B cell (primary cell): Measurements from ENCODE around the gene FYCO1. TPM values are rescaled to one million over a fixed set of nuclear protein-coding genes. Genes with fewer than 3 reads are reported as not detected.

Experiments
- ATAC-seq: fragments of 200-7000 bp; cut with Tn5 transposase; one replicate; pipeline ENCODE4 v1.10.0; 2021; ENCODE audit warnings: low read depth, mild to moderate bottlenecking, moderate number of reproducible peaks, moderate library complexity
- CTCF ChIA-PET: fragments of 350-600 bp; sonication (Branson Sonifier 250); formaldehyde crosslinking; loops from one replicate; lab custom pipeline; 2021; ENCODE audit warnings: antibody characterized with exemption, inconsistent platforms; lab: Charles Lee
- POLR2A ChIA-PET: fragments of 350-600 bp; sonication (Branson Sonifier 250); formaldehyde crosslinking; loops from one replicate; lab custom pipeline; 2021; ENCODE audit warnings: antibody characterized with exemption; lab: Charles Lee
- DNase-seq: peaks from one replicate; pipeline ENCODE4 v3.0.0; 2013
- H2AFZ ChIP-seq: 2 replicates; pipeline ENCODE4 v1.6.1; 2012; ENCODE audit warnings: mild to moderate bottlenecking, low read depth, low read length; ENCODE audit not compliant: insufficient read depth, poor library complexity, severe bottlenecking
- H3K27ac ChIP-seq, 2 donors: 1 replicate in 1 of 2; 2 replicates in 1 of 2; pipeline ENCODE4 v1.5.1; 2012 to 2013; ENCODE audit warnings: low read length in 2 of 2, mild to moderate bottlenecking in 2 of 2, moderate library complexity in 1 of 2
- H3K27me3 ChIP-seq, 4 experiments: fragments of 200-600 bp in 1 of 4; sonication (generic) in 1 of 4; replicated peaks in 1 of 4; 1 replicate in 2 of 4; 2 replicates in 2 of 4; pipeline versions ENCODE4 v1.6.1 to v1.7.0; 2013 to 2016; ENCODE audit warnings: low read length in 3 of 4, mild to moderate bottlenecking in 2 of 4, mixed read lengths in 1 of 4, moderate library complexity in 1 of 4; ENCODE audit not compliant: insufficient read depth in 4 of 4, control insufficient read depth in 3 of 4; ENCODE audit errors: control extremely low read depth in 1 of 4
- H3K36me3 ChIP-seq, 2 experiments: replicated peaks in 1 of 2; 1 replicate in 1 of 2; 2 replicates in 1 of 2; pipeline versions ENCODE4 v1.6.1 to v1.7.1; 2013; ENCODE audit warnings: low read length in 1 of 2; ENCODE audit not compliant: insufficient read depth in 2 of 2, control insufficient read depth in 1 of 2; ENCODE audit errors: control extremely low read depth in 1 of 2, extremely low read depth in 1 of 2
- H3K4me1 ChIP-seq, 2 donors: fragments of 200-600 bp in 1 of 2; sonication (generic) in 1 of 2; 1 replicate in 1 of 2; 2 replicates in 1 of 2; pipeline versions ENCODE4 v1.5.1 to v1.6.1; 2013 to 2017; ENCODE audit warnings: low read length in 2 of 2; ENCODE audit not compliant: control insufficient read depth in 2 of 2, insufficient read depth in 2 of 2
- H3K4me2 ChIP-seq: replicated peaks from 2 replicates; pipeline ENCODE3; 2012; ENCODE audit warnings: mild to moderate bottlenecking, low read depth, low read length; ENCODE audit not compliant: poor library complexity, severe bottlenecking
- H3K4me3 ChIP-seq, 5 experiments: fragments of 200-600 bp in 1 of 5; sonication (generic) in 1 of 5; 1 replicate in 3 of 5; 2 replicates in 2 of 5; pipeline versions ENCODE4 v1.5.1 to v1.7.0; 2011 to 2016; ENCODE audit warnings: low read length in 4 of 5, mild to moderate bottlenecking in 4 of 5, low read depth in 2 of 5, control low read depth in 1 of 5, moderate library complexity in 1 of 5; ENCODE audit not compliant: insufficient read depth in 1 of 5; ENCODE audit errors: control extremely low read depth in 1 of 5, extremely low read depth in 1 of 5
- H3K79me2 ChIP-seq: fragments of 200-600 bp; sonication (generic); one replicate; pipeline ENCODE4 v1.6.0; 2016; ENCODE audit warnings: low read length; ENCODE audit not compliant: control insufficient read depth, insufficient read depth
- H3K9ac ChIP-seq: fragments of 200-600 bp; sonication (generic); 2 replicates; pipeline ENCODE4 v1.6.1; 2017; ENCODE audit warnings: mild to moderate bottlenecking, low read length, moderate library complexity
- H3K9me3 ChIP-seq, 3 donors: one replicate each; pipeline versions ENCODE4 v1.6.1 to v1.7.1; 2013; ENCODE audit warnings: low read length in 2 of 3; ENCODE audit not compliant: control insufficient read depth in 2 of 3, insufficient read depth in 1 of 3; ENCODE audit errors: control extremely low read depth in 1 of 3
- H4K20me1 ChIP-seq: 2 replicates; pipeline ENCODE4 v1.6.0; 2012; ENCODE audit warnings: mild to moderate bottlenecking, low read length; ENCODE audit not compliant: insufficient read depth, control insufficient read depth, poor library complexity, severe bottlenecking
- H3K27ac Mint-ChIP-seq: one replicate; pipeline ENCODE4 v1.8.0; 2021; ENCODE audit warnings: mixed read lengths
- H3K27me3 Mint-ChIP-seq: one replicate; pipeline ENCODE4 v1.8.0; 2021; ENCODE audit warnings: mixed read lengths
- H3K4me1 Mint-ChIP-seq: one replicate; pipeline ENCODE4 v1.8.0; 2021; ENCODE audit warnings: mixed read lengths
- H3K4me3 Mint-ChIP-seq: one replicate; pipeline ENCODE4 v1.8.0; 2021; ENCODE audit warnings: mixed read lengths
- H3K9me3 Mint-ChIP-seq: one replicate; pipeline ENCODE4 v1.8.0; 2022; ENCODE audit warnings: mixed read lengths; ENCODE audit not compliant: insufficient read depth
- CTCF ChIP-seq: fragments of 200-600 bp; IDR thresholded peaks from one replicate; pipeline ENCODE4 v1.8.0; 2022; ENCODE audit warnings: antibody characterized with exemption, mild to moderate bottlenecking
- EZH2 ChIP-seq: IDR thresholded peaks from 2 replicates; pipeline ENCODE4 v1.6.1; 2012; ENCODE audit warnings: borderline replicate concordance, low read depth, mild to moderate bottlenecking, moderate library complexity, low read length; ENCODE audit not compliant: insufficient read depth, poor library complexity, severe bottlenecking
- WGBS: methylation state at CpG from one replicate; pipeline ENCODE4 v1.1.5; 2013; ENCODE audit warnings: missing lambda C conversion rate; ENCODE audit not compliant: insufficient coverage; 5-methylcytosine and 5-hydroxymethylcytosine counted together
- intact Hi-C: fragments of 100-400 bp; cut with micrococcal nuclease; formaldehyde crosslinking; loops from one replicate; pipeline ENCODE4 v1.10.0; 2022
- polyA plus RNA-seq: library from polyadenylated mRNA; depleted of rRNA; stranded (reverse); fragments of >200 nt; gene quantifications from 2 replicates; pipeline ENCODE4 v1.2.3, GENCODE V29; 2012
- total RNA-seq, 2 donors: library from RNA; stranded (reverse); fragments of 120-200 nt in 1 of 2; gene quantifications; 1 replicate in 1 of 2; 2 replicates in 1 of 2; pipeline versions ENCODE4 v1.2.3 to v1.2.4, GENCODE V29; 2013 to 2022

Gene FYCO1
- total and polyA plus RNA-seq, 2 donors (not counting 1 experiment from before 2014, with no cell fraction given): 5.4 to 16.7 TPM

- Mint-ChIP-seq H3K27ac (peak overlapping the region; percentile 62), H3K4me1 (peaks cover 52% of the 10 kb centered on the region), H3K27me3 (no peaks in the 10 kb centered on the region), H3K4me3 (no peak overlapping the region), H3K9me3 (no peaks in the 10 kb centered on the region)
- Histone ChIP-seq H3K4me1 (peaks cover 35 to 44% of the 10 kb centered on the region in 2 donors), H2AFZ (no peak overlapping the region), H3K36me3 (no peaks in the 10 kb centered on the region), H3K9ac (no peak overlapping the region), H4K20me1 (no peaks in the 10 kb centered on the region), H3K27me3 (no peaks in the 10 kb centered on the region), H3K4me2 (peak overlapping the region; percentile 50), H3K9me3 (no peaks in the 10 kb centered on the region), H3K4me3 (no peak overlapping the region), H3K79me2 (no peaks in the 10 kb centered on the region), H3K27ac (no peak overlapping the region)
- POLR2A ChIA-PET: no interaction called here
- DNase-seq (no peak), ATAC-seq (no peak)
- intact Hi-C loops: no loop called here
- WGBS: 86% methylated on average over 6 of the region's 7 CpGs
- CTCF ChIA-PET: interaction anchor here (1.6 kb wide), 1 partner anchor 51 kb away, joined by 6 read pairs; no protein-coding TSS in a partner anchor
- TF ChIP-seq EZH2 (no peak), CTCF (no peak)
These were observed 107.7 kb downstream of the FYCO1 start for GRCh38 chr3:45887759-45888511.

GRCh38 chr3:45887285-45887684 is 108.3 kb downstream of the FYCO1 start:
- ChIA-PET CTCF (interaction anchor here (1.6 kb wide), 1 partner anchor 51 kb away, joined by 6 read pairs; no protein-coding TSS in a partner anchor), POLR2A (no interaction called here)
- Histone ChIP-seq H3K4me1 (peaks cover 28 to 38% of the 10 kb centered on the region in 2 donors), H3K9ac (no peak overlapping the region), H3K4me2 (no peak overlapping the region), H3K36me3 (no peaks in the 10 kb centered on the region), H3K27me3 (no peaks in the 10 kb centered on the region), H3K4me3 (no peak overlapping the region), H3K79me2 (no peaks in the 10 kb centered on the region), H3K27ac (no peak overlapping the region), H3K9me3 (no peaks in the 10 kb centered on the region), H2AFZ (no peak overlapping the region), H4K20me1 (no peaks in the 10 kb centered on the region)
- H3K4me1 Mint-ChIP-seq: peaks cover 46% of the 10 kb centered on the region
- TF ChIP-seq EZH2 (no peak), CTCF (no peak)
- DNase-seq (no peak), ATAC-seq (no peak)
- H3K27me3 Mint-ChIP-seq: no peaks in the 10 kb centered on the region
- no peak overlapping the region for H3K4me3 Mint-ChIP-seq
- no peaks in the 10 kb centered on the region for H3K9me3 Mint-ChIP-seq
- intact Hi-C loops: no loop called here
- WGBS: 92% methylated on average over 3 of the region's 4 CpGs
- H3K27ac Mint-ChIP-seq: peak overlapping the region; percentile 0
